HCT116 (cell line): ENCODE results near the gene CNTN2.

ENCODE experiments used
- CTCF ChIP-seq, 3 experiments: fragments of 200-600 bp in 1 of 3; sonication (generic) in 1 of 3; IDR thresholded peaks in 2 of 3; conservative IDR thresholded peaks in 1 of 3; 2 replicates each; pipeline ENCODE4 v1.5.1; 2012 to 2017; ENCODE audit warnings: low read depth in 2 of 3, low read length in 2 of 3, antibody characterized with exemption in 1 of 3, borderline replicate concordance in 1 of 3, control low read depth in 1 of 3, mild to moderate bottlenecking in 1 of 3, mixed read lengths in 1 of 3, mixed run types in 1 of 3, moderate library complexity in 1 of 3; ENCODE audit not compliant: insufficient read depth in 1 of 3
- EZH2 ChIP-seq: fragments of 200-600 bp; sonication (generic); IDR thresholded peaks from 2 replicates; pipeline ENCODE4 v1.6.1; 2017; ENCODE audit warnings: antibody characterized with exemption, mixed run types
- EZH2phosphoT487 ChIP-seq: fragments of 200-600 bp; IDR thresholded peaks from 2 replicates; pipeline ENCODE4 v1.6.1; 2018; ENCODE audit warnings: antibody characterized with exemption, borderline replicate concordance

- TF ChIP-seq CTCF (IDR thresholded peaks at IDR 0.05 in 2 of 3, conservative IDR thresholded peaks at IDR 0.05 in 1 of 3; ENCODE audit: borderline replicate concordance in 1 of 3, insufficient read depth in 1 of 3, low read depth in 2 of 3, low read length in 2 of 3) (peak; percentile 90 to 92 (median 92)), EZH2phosphoT487 (no peak), EZH2 (no peak)
Observed at GRCh38 chr1:205061665-205062069, 18.7 kb downstream of the CNTN2 start.
